Neural progenitor cell (in vitro differentiated cells): ENCODE results near the gene SLC5A8. TPM values are rescaled to one million over a fixed set of nuclear protein-coding genes. Genes with fewer than 3 reads are reported as not detected.

Experiments used
- DNase-seq: peaks from one replicate; pipeline ENCODE4 v3.0.0-alpha.2; 2016; ENCODE audit warnings: low spot score
- H2AFZ ChIP-seq: fragments of 200-600 bp; sonication (generic); replicated peaks from 2 replicates; pipeline ENCODE4 v1.6.1; 2016; ENCODE audit warnings: antibody characterized with exemption
- H3F3A ChIP-seq: fragments of 200-600 bp; sonication (generic); 2 replicates; pipeline ENCODE4 v1.6.1; 2016; ENCODE audit warnings: antibody characterized with exemption, low read depth
- H3K27ac ChIP-seq: fragments of 200-600 bp; sonication (generic); 2 replicates; pipeline ENCODE4 v1.5.1; 2016; ENCODE audit warnings: mild to moderate bottlenecking
- H3K27me3 ChIP-seq: fragments of 200-600 bp; sonication (generic); 2 replicates; pipeline ENCODE4 v1.6.1; 2016; ENCODE audit warnings: mild to moderate bottlenecking, moderate library complexity
- H3K36me3 ChIP-seq: fragments of 200-600 bp; sonication (generic); 2 replicates; pipeline ENCODE4 v1.5.1; 2016
- H3K4me1 ChIP-seq: fragments of 200-600 bp; sonication (generic); 2 replicates; pipeline ENCODE4 v1.6.1; 2016; ENCODE audit warnings: mixed run types
- H3K4me2 ChIP-seq: fragments of 200-600 bp; sonication (generic); 2 replicates; pipeline ENCODE4 v1.6.1; 2016
- H3K4me3 ChIP-seq: fragments of 200-600 bp; sonication (generic); 2 replicates; pipeline ENCODE4 v1.5.1; 2016
- H3K79me2 ChIP-seq: fragments of 200-600 bp; sonication (generic); 2 replicates; pipeline ENCODE4 v1.6.1; 2016; ENCODE audit warnings: low read depth
- H3K9ac ChIP-seq: fragments of 200-600 bp; sonication (generic); 2 replicates; pipeline ENCODE4 v1.6.1; 2016
- H3K9me3 ChIP-seq: fragments of 200-600 bp; sonication (generic); 2 replicates; pipeline ENCODE4 v1.5.1; 2016; ENCODE audit warnings: low read depth
- H4K20me1 ChIP-seq: fragments of 200-600 bp; sonication (generic); 2 replicates; pipeline ENCODE4 v1.6.1; 2016; ENCODE audit warnings: low read depth
- H3K27ac Mint-ChIP-seq: 3 replicates; pipeline ENCODE4 v1.8.0; 2021; ENCODE audit warnings: mixed read lengths
- H3K27me3 Mint-ChIP-seq: 2 replicates; pipeline ENCODE4 v1.8.0; 2022; ENCODE audit warnings: low read depth, mild to moderate bottlenecking, inconsistent platforms, moderate library complexity, mixed read lengths; ENCODE audit not compliant: insufficient read depth
- H3K36me3 Mint-ChIP-seq: 3 replicates; pipeline ENCODE4 v1.8.0; 2021; ENCODE audit warnings: mixed read lengths
- H3K4me1 Mint-ChIP-seq: 3 replicates; pipeline ENCODE4 v1.8.0; 2021; ENCODE audit warnings: mixed read lengths
- H3K4me3 Mint-ChIP-seq: 3 replicates; pipeline ENCODE4 v1.8.0; 2021; ENCODE audit warnings: mild to moderate bottlenecking, moderate library complexity, mixed read lengths
- H3K9me3 Mint-ChIP-seq: 3 replicates; pipeline ENCODE4 v1.8.0; 2020; ENCODE audit warnings: mixed read lengths
- CTCF ChIP-seq: fragments of 200-600 bp; sonication (generic); IDR thresholded peaks from 2 replicates; pipeline ENCODE4 v1.5.1; 2017; ENCODE audit warnings: antibody characterized with exemption, mild to moderate bottlenecking
- EZH2 ChIP-seq: fragments of 200-600 bp; sonication (generic); IDR thresholded peaks from 2 replicates; pipeline ENCODE4 v1.6.1; 2017; ENCODE audit warnings: antibody characterized with exemption, mild to moderate bottlenecking, moderate library complexity
- EZH2phosphoT487 ChIP-seq: fragments of 200-600 bp; sonication (generic); IDR thresholded peaks from 2 replicates; pipeline ENCODE4 v1.6.1; 2017; ENCODE audit warnings: antibody characterized with exemption
- total RNA-seq: library from RNA; depleted of rRNA; stranded (reverse); fragments of >200 nt; gene quantifications from 2 replicates; pipeline ENCODE4 v1.2.3, GENCODE V29; 2015; ENCODE audit warnings: low replicate concordance

The SLC5A8 gene
- total RNA-seq, 1 donor from 2014 or later: not detected

- TF ChIP-seq CTCF (no peak), EZH2 (no peak), EZH2phosphoT487 (no peak)
- Mint-ChIP-seq H3K27ac (no peak overlapping the region), H3K4me3 (no peak overlapping the region), H3K4me1 (peaks cover 3% of the 10 kb centered on the region), H3K36me3 (no peaks in the 10 kb centered on the region), H3K9me3 (no peaks in the 10 kb centered on the region), H3K27me3 (peaks cover 4% of the 10 kb centered on the region)
- Histone ChIP-seq H3K4me1 (no peaks in the 10 kb centered on the region), H3K9me3 (no peaks in the 10 kb centered on the region), H3K27ac (no peak overlapping the region), H3K79me2 (no peaks in the 10 kb centered on the region), H2AFZ (no peak overlapping the region), H3K9ac (no peak overlapping the region), H3K4me3 (no peak overlapping the region), H4K20me1 (no peaks in the 10 kb centered on the region), H3K27me3 (no peaks in the 10 kb centered on the region), H3K36me3 (no peaks in the 10 kb centered on the region), H3F3A (no peaks in the 10 kb centered on the region), H3K4me2 (no peak overlapping the region)
- no peak for DNase-seq
Measured at GRCh38 chr12:101230547-101230946, 20.5 kb upstream of the SLC5A8 start.

GRCh38 chr12:101229841-101230241 is 19.8 kb upstream of the SLC5A8 start:
- no peak overlapping the region for H3K4me3 Mint-ChIP-seq
- H3K27ac ChIP-seq: no peak overlapping the region
- no peaks in the 10 kb centered on the region for H3K79me2 ChIP-seq
- no peak overlapping the region for H3K9ac ChIP-seq
- H3K4me2 ChIP-seq: no peak overlapping the region
- H4K20me1 ChIP-seq: no peaks in the 10 kb centered on the region
- no peaks in the 10 kb centered on the region for H3K36me3 ChIP-seq
- H3K27ac Mint-ChIP-seq: no peak overlapping the region
- no peaks in the 10 kb centered on the region for H3K9me3 ChIP-seq
- DNase-seq: no peak
- peaks cover 4% of the 10 kb centered on the region for H3K27me3 Mint-ChIP-seq
- no peak overlapping the region for H3K4me3 ChIP-seq
- TF ChIP-seq EZH2 (no peak), EZH2phosphoT487 (no peak), CTCF (no peak)
- H3K36me3 Mint-ChIP-seq: no peaks in the 10 kb centered on the region
- H2AFZ ChIP-seq: no peak overlapping the region
- no peaks in the 10 kb centered on the region for H3K9me3 Mint-ChIP-seq
- H3K27me3 ChIP-seq: no peaks in the 10 kb centered on the region
- H3F3A ChIP-seq: no peaks in the 10 kb centered on the region
- H3K4me1 ChIP-seq: no peaks in the 10 kb centered on the region
- peaks cover 3% of the 10 kb centered on the region for H3K4me1 Mint-ChIP-seq

GRCh38 chr12:101221301-101221700 is 11.3 kb upstream of the SLC5A8 start:
- no peaks in the 10 kb centered on the region for H4K20me1 ChIP-seq
- no peak overlapping the region for H3K4me2 ChIP-seq
- peaks cover 8% of the 10 kb centered on the region for H3K9me3 Mint-ChIP-seq
- no peak overlapping the region for H2AFZ ChIP-seq
- H3K36me3 Mint-ChIP-seq: no peaks in the 10 kb centered on the region
- no peaks in the 10 kb centered on the region for H3K36me3 ChIP-seq
- H3K27ac ChIP-seq: no peak overlapping the region
- no peaks in the 10 kb centered on the region for H3F3A ChIP-seq
- H3K4me1 ChIP-seq: no peaks in the 10 kb centered on the region
- no peak overlapping the region for H3K27ac Mint-ChIP-seq
- no peaks in the 10 kb centered on the region for H3K27me3 ChIP-seq
- no peak for DNase-seq
- no peak overlapping the region for H3K4me3 ChIP-seq
- no peaks in the 10 kb centered on the region for H3K9me3 ChIP-seq
- no peak overlapping the region for H3K4me3 Mint-ChIP-seq
- H3K9ac ChIP-seq: no peak overlapping the region
- no peaks in the 10 kb centered on the region for H3K27me3 Mint-ChIP-seq
- no peaks in the 10 kb centered on the region for H3K4me1 Mint-ChIP-seq
- TF ChIP-seq CTCF: no peak
- no peak for TF ChIP-seq EZH2phosphoT487
- H3K79me2 ChIP-seq: no peaks in the 10 kb centered on the region

- no peaks in the 10 kb centered on the region for H3K79me2 ChIP-seq
- Mint-ChIP-seq H3K4me1 (no peaks in the 10 kb centered on the region), H3K4me3 (no peak overlapping the region), H3K27me3 (no peaks in the 10 kb centered on the region), H3K36me3 (no peaks in the 10 kb centered on the region), H3K9me3 (peaks cover 16% of the 10 kb centered on the region), H3K27ac (no peak overlapping the region)
- no peaks in the 10 kb centered on the region for H4K20me1 ChIP-seq
- H3K9ac ChIP-seq: no peak overlapping the region
- H3K27ac ChIP-seq: no peak overlapping the region
- H3K36me3 ChIP-seq: no peaks in the 10 kb centered on the region
- no peak for DNase-seq
- peaks cover 4% of the 10 kb centered on the region for H3K27me3 ChIP-seq
- no peak for TF ChIP-seq EZH2
- no peak for TF ChIP-seq EZH2phosphoT487
- no peak for TF ChIP-seq CTCF
- no peak overlapping the region for H2AFZ ChIP-seq
- H3F3A ChIP-seq: no peaks in the 10 kb centered on the region
- no peaks in the 10 kb centered on the region for H3K4me1 ChIP-seq
- H3K9me3 ChIP-seq: no peaks in the 10 kb centered on the region
- H3K4me3 ChIP-seq: no peak overlapping the region
- H3K4me2 ChIP-seq: no peak overlapping the region
Measured at GRCh38 chr12:101216810-101217209, 6.8 kb upstream of the SLC5A8 start.
